HEK293T (cell line): ENCODE results near the gene SPATA32.

ENCODE experiments used
- CTCF ChIA-PET: fragments of 350-600 bp; formaldehyde crosslinking; extraction: SDS; loops from one replicate; lab custom pipeline; 2021; ENCODE audit warnings: antibody characterized with exemption, inconsistent platforms; lab: Yijun Ruan, JAX
- POLR2A ChIA-PET: fragments of 350-600 bp; formaldehyde crosslinking; extraction: SDS; loops from one replicate; lab custom pipeline; 2020; ENCODE audit warnings: antibody characterized with exemption, inconsistent platforms; lab: Yijun Ruan, JAX
- DNase-seq: peaks from one replicate; pipeline ENCODE4 v3.0.0; 2012; ENCODE audit warnings: mixed read lengths; ENCODE audit errors: extremely low spot score
- ARNT ChIP-seq: fragments of 450-650 bp; IDR thresholded peaks from 2 replicates; pipeline ENCODE4 v1.6.1; 2017; ENCODE audit warnings: mild to moderate bottlenecking
- BHLHE40 ChIP-seq: fragments of 450-650 bp; IDR thresholded peaks from 2 replicates; pipeline ENCODE4 v1.6.1; 2016; ENCODE audit warnings: mild to moderate bottlenecking, moderate library complexity, borderline replicate concordance
- CTBP1 ChIP-seq: fragments of 450-650 bp; IDR thresholded peaks from 2 replicates; pipeline ENCODE4 v1.6.1; 2016; ENCODE audit warnings: borderline replicate concordance
- ELF4 ChIP-seq: fragments of 450-650 bp; IDR thresholded peaks from 2 replicates; pipeline ENCODE4 v1.6.1; 2017; ENCODE audit warnings: antibody characterized with exemption
- FOXA1 ChIP-seq: fragments of 450-650 bp; IDR thresholded peaks from 2 replicates; pipeline ENCODE4 v1.6.1; 2016; ENCODE audit warnings: mild to moderate bottlenecking
- FOXK2 ChIP-seq: fragments of 450-650 bp; IDR thresholded peaks from 2 replicates; pipeline ENCODE4 v1.6.1; 2016; ENCODE audit warnings: mild to moderate bottlenecking
- FOXM1 ChIP-seq: fragments of 450-650 bp; IDR thresholded peaks from 2 replicates; pipeline ENCODE4 v1.6.1; 2017; ENCODE audit warnings: mild to moderate bottlenecking, borderline replicate concordance
- HDGF ChIP-seq: fragments of 450-650 bp; IDR thresholded peaks from 2 replicates; pipeline ENCODE4 v1.6.1; 2017; ENCODE audit warnings: antibody characterized with exemption, borderline replicate concordance
- L3MBTL2 ChIP-seq: fragments of 450-650 bp; conservative IDR thresholded peaks from 2 replicates; pipeline ENCODE4 v1.6.1; 2016; ENCODE audit warnings: mild to moderate bottlenecking
- LEF1 ChIP-seq: fragments of 450-650 bp; IDR thresholded peaks from 2 replicates; pipeline ENCODE4 v1.6.1; 2017; ENCODE audit warnings: mild to moderate bottlenecking, borderline replicate concordance
- NFRKB ChIP-seq: fragments of 450-650 bp; IDR thresholded peaks from 2 replicates; pipeline ENCODE4 v1.6.1; 2016; ENCODE audit warnings: mild to moderate bottlenecking, moderate library complexity
- SP1 ChIP-seq: fragments of 450-650 bp; IDR thresholded peaks from 2 replicates; pipeline ENCODE4 v1.6.1; 2017
- SUZ12 ChIP-seq: fragments of 450-650 bp; IDR thresholded peaks from 2 replicates; pipeline ENCODE4 v1.6.1; 2016; ENCODE audit warnings: mild to moderate bottlenecking
- TARDBP ChIP-seq: fragments of 450-650 bp; IDR thresholded peaks from 2 replicates; pipeline ENCODE4 v1.6.1; 2016
- ZNF384 ChIP-seq: fragments of 450-650 bp; IDR thresholded peaks from 2 replicates; pipeline ENCODE4 v1.6.1; 2016
- TF ChIP-seq, protein P1 (sequence below): fragments of 450-650 bp; IDR thresholded peaks from 2 replicates; pipeline ENCODE4 v1.6.1; 2016

The SPATA32 gene

DNA sequence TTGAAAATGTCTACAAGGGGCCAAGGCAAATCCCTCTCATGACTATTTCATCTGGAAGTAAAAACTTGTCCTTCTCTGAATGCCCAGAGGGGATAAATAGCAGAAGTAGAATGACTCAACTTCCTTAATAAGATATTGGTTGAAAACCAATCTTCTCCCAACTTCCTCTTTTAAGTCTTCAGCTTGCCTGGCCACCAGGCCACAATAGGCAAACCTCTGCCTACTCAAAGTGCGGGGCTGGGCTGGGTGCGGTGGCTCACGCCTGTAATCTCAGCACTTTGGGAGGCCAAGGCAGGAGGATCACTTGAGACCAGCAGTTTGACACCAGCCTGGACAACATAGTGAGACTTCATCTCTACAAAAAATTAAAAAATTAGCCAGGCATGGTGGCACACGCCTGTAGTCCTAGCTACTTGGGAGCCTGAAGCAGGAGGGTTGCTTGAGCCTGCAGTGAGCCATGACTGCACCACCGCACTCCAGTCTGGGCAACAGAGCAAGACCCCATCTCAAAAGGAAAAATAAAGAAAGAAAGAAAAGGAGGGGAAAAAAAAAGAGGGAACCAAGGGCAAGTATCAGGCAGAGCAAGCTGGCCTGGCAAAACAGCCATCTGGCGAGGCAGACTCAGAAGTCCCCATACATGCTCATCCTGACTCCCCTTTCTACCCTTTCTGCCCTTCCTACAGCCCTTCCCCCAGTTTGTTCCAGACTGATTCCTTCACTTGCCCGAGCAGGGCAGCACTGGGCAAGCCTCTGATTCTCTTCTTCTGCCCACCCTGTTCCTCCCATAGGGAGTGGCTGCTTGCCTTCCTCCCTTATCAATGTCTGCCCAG, 34.3 kb upstream of the SPATA32 start:
- no peak for DNase-seq
- TF ChIP-seq NFRKB (no peak), FOXM1 (no peak), L3MBTL2 (no peak), CTBP1 (no peak), FOXA1 (no peak), TARDBP (no peak), LEF1 (no peak), ARNT (no peak)
- POLR2A ChIA-PET, result interaction anchor here (1.4 kb wide), 1 partner anchor 21 kb away, joined by 3 read pairs; the partner anchor contains the start of gene MAP3K14
- CTCF ChIA-PET, result interaction anchor here (0.6 to 1.1 kb wide), 2 partner anchors 19 to 49 kb away, joined by 3 to 4 read pairs; no protein-coding TSS in a partner anchor

DNA sequence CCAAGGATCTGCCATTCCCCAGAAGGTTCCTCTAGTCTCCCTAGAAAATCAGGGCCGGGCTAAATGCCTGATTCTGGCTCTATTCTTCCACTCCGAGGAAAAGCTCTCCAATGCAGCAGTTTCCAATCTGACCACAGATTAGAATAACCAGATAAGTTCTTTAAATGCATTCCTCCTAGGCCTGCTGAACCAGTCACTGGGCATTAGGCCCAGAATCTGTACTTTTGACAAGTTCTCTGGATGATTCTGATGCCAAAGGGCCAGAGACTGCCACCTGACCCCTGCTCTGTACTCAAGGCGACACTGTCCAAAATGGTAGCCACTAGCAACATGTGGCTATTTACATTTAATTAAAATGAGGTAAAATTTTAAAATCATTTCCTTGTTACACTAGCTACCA, 32.6 kb upstream of the SPATA32 start:
- TF ChIP-seq SP1, result no peak
- TF ChIP-seq FOXM1, result no peak
- no peak for TF ChIP-seq NFRKB
- no peak for TF ChIP-seq LEF1
- no peak for TF ChIP-seq FOXA1
- no peak for TF ChIP-seq ARNT
- TF ChIP-seq BHLHE40, result no peak
- TF ChIP-seq HDGF, result no peak
- TF ChIP-seq ZNF384, result no peak
- no peak for TF ChIP-seq L3MBTL2
- no peak for TF ChIP-seq SUZ12
- no peak for TF ChIP-seq CTBP1
- no peak for TF ChIP-seq ELF4
- ChIA-PET CTCF (interaction anchor here (0.5 to 0.8 kb wide), 2 partner anchors 16 to 19 kb away, joined by 3 to 4 read pairs; no protein-coding TSS in a partner anchor), POLR2A (interaction anchor here (1.4 kb wide), 1 partner anchor 23 kb away, joined by 3 read pairs; the partner anchor contains the start of gene MAP3K14)
- no peak for DNase-seq

DNA sequence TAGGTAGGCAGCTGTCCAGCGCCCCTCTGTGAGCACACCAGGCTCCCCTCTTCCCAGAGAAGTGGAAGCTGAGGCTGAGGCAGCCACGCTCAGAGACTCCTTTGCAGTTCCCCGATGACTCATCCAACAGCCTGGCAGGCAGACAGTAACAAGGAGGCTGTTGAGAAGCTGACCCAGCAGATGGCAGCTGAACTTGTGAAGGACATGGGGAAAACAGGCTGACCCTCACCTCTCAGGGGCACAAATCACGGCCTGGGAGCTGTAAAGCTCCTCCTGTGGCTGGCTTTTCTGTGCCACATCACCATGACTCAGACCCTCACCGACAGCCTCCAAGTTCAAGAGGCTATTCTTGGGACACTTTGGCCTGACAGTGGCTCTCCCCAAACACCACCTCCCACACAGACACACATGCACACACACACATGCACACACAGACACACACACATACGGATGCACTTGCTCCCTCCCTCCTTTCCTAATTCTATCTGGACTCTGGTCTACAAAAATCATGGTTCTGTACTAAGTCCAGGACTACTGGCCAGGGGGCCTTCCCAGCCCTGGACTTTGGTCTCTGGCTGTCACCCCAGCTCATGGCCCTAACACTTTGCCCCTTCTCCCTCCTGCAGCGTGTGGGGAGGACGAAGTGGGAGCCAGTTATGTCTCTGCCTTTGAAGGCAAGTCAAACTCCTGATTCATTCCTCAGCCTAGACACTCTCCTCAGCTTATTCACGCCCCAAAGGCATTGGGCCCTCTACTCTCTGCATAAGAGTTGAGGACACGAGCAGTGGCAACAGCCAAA, 31.7 kb upstream of the SPATA32 start:
- DNase-seq, result no peak
- CTCF ChIA-PET, result interaction anchor here (0.8 to 1.0 kb wide), 3 partner anchors 16 to 158 kb away, joined by 3 to 4 read pairs (median 3); partner anchors contain the start of gene ACBD4
- no peak for TF ChIP-seq SP1
- no peak for TF ChIP-seq ARNT
- TF ChIP-seq SUZ12, result no peak
- no peak for TF ChIP-seq ZNF384
- no peak for TF ChIP-seq HDGF
- TF ChIP-seq CTBP1, result no peak
- TF ChIP-seq LEF1, result no peak
- TF ChIP-seq NFRKB, result no peak
- no peak for TF ChIP-seq L3MBTL2
- TF ChIP-seq, protein P1, sequence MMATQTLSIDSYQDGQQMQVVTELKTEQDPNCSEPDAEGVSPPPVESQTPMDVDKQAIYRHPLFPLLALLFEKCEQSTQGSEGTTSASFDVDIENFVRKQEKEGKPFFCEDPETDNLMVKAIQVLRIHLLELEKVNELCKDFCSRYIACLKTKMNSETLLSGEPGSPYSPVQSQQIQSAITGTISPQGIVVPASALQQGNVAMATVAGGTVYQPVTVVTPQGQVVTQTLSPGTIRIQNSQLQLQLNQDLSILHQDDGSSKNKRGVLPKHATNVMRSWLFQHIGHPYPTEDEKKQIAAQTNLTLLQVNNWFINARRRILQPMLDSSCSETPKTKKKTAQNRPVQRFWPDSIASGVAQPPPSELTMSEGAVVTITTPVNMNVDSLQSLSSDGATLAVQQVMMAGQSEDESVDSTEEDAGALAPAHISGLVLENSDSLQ, result no peak
- TF ChIP-seq ELF4, result no peak
- no peak for TF ChIP-seq TARDBP
- TF ChIP-seq FOXA1, result no peak
- no peak for TF ChIP-seq FOXM1
- TF ChIP-seq FOXK2, result no peak
- no peak for TF ChIP-seq BHLHE40

DNA sequence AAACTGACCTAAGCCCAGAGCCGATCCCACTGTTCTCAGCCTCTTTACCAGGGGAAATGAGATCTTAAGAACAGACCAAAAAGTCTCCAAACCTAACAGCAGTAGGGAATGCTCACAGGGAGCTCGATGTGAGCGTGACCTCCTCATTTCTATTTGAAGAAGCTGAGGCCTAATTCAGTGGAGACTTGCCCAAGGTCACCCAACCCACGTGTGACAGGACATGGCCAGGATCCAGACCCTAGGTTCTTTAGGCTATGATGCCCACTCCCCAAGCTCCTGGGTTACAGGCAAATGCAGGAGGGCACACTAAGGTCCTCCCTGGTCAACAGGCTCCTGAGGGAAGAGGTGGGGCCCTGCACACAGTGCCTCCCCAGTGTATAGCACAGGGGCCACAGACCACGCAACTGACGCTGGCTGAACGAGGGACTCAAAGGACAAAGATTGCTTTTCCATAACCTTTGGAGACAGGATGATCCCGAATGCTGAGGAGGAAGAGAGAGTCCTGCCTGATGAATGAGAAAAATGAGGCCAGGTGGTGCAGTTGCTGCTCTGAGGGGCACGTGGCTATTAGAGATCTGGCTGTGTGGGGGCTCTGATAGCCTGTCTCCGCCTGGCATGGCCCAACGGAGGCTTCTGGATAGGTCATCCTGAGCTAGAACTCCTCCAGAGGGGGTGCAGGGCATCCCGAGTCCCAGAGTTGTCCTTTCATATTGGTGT, 31.0 kb upstream of the SPATA32 start:
- CTCF ChIA-PET, result interaction anchor here (0.8 kb wide), 2 partner anchors 16 to 158 kb away, joined by 3 read pairs; partner anchors contain the start of gene ACBD4
- TF ChIP-seq CTBP1, result no peak
- no peak for TF ChIP-seq ZNF384
- no peak for TF ChIP-seq BHLHE40
- TF ChIP-seq NFRKB, result no peak
- TF ChIP-seq, protein P1, result no peak
- TF ChIP-seq L3MBTL2, result no peak
- no peak for TF ChIP-seq ARNT
- no peak for TF ChIP-seq ELF4
- TF ChIP-seq FOXM1, result no peak
- POLR2A ChIA-PET, result interaction anchor here (0.9 kb wide), 1 partner anchor 24 kb away, joined by 4 read pairs; the partner anchor contains the start of gene MAP3K14
- DNase-seq, result no peak

More for the DNA sequence above, 31.7 kb upstream of the SPATA32 start:
- POLR2A ChIA-PET, result interaction anchor here (0.9 kb wide), 1 partner anchor 24 kb away, joined by 4 read pairs; the partner anchor contains the start of gene MAP3K14

DNA sequence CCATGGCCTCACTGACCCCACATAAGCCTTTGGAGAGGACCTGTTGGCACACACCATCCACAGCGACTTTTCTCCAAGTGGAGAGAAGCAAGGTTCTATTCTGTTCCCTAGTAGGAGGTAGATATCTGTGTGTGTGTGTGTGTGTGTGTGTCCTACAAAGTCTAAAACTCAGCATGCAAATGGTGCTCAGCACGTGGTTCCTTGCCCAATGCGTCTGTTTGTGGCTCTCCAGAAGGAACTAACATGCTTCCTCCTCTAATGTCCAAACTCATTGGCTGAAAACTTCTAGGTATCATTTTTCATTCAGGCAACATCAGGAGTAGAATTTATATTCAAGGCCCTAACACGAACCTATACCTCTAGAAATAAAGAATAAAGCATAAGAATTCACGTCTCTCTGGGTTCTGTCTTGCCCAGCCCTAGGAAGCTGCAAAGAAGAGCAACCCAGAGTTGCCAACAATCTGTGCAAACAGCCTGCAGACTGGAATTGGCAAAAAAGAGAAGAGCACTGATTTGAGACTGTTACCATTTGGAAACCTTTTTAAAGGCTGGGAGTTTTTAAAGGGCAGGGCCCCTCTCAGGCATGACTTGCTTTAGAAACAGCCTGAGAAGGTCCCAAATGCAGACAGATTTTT, 29.4 kb upstream of the SPATA32 start:
- ChIA-PET POLR2A (interaction anchor here (1.0 kb wide), 1 partner anchor 28 kb away, joined by 3 read pairs; no protein-coding TSS in a partner anchor), CTCF (interaction anchor here (1.1 kb wide), 1 partner anchor 14 kb away, joined by 7 read pairs; no protein-coding TSS in a partner anchor)
- DNase-seq, result no peak
- no peak for TF ChIP-seq FOXM1
- no peak for TF ChIP-seq L3MBTL2
- TF ChIP-seq SP1, result no peak
- no peak for TF ChIP-seq ARNT
- TF ChIP-seq NFRKB, result no peak
- TF ChIP-seq CTBP1, result no peak
- TF ChIP-seq SUZ12, result no peak
- no peak for TF ChIP-seq ELF4
- TF ChIP-seq HDGF, result no peak
- no peak for TF ChIP-seq TARDBP
- TF ChIP-seq LEF1, result no peak
- TF ChIP-seq, protein P1, result no peak
- TF ChIP-seq BHLHE40, result no peak
- TF ChIP-seq ZNF384, result no peak
- no peak for TF ChIP-seq FOXA1
- TF ChIP-seq FOXK2, result no peak
